Measurements from ENCODE around the gene SSC5D. TPM values are rescaled to one million over a fixed set of nuclear protein-coding genes. Genes with fewer than 3 reads are reported as not detected.
A peak's percentile ranks its signal among the peaks of the same experiment; 100 is the strongest.

SSC5D gene
- total RNA-seq, 1 experiment from 2014 or later: 1.4 TPM

DNA sequence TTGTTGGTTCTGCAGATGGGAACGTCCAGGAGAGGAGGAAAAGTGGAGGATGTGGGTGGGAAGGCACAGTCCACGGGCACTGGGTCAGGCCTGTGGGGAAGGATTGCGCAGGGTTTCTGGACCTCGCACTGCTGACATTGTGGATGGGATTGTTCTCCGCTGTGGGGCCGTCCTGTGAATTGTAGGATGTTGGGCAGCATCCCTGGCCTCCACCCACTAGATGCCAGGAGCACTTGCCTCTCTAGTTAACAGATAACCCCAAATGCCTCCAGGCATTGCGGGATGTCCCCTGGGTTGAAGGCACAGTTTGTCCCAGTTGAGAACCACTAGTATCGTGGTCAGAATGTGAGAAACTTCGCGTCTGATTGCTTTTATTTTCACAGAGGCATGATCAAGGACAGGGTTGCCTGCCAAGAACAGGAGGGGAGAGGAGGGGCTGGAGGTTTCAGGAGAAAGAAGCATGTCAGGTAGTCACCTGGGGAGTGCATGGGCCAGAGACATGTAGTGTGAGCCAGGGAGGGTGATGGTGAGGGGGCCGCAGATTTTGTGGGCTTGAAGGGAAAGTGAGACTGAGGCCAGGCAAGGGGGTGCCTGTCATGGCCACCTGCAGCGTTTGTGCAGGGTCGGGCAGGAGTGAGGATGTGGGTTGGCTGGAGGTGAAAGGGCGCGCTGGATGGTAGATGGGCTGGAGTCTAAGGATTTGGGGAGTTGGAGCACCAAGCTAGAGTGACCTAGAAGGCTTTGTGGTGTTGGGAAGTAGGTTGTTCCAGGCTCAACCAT is 8.6 kb upstream of the SSC5D start:
- no peaks in the 10 kb centered on the region for H3K27me3 ChIP-seq
- H3K36me3 ChIP-seq: peaks cover 21% of the 10 kb centered on the region
- H3K4me3 ChIP-seq: no peak overlapping the region
- no peaks in the 10 kb centered on the region for H3K9me3 ChIP-seq
- no peak for DNase-seq

DNA sequence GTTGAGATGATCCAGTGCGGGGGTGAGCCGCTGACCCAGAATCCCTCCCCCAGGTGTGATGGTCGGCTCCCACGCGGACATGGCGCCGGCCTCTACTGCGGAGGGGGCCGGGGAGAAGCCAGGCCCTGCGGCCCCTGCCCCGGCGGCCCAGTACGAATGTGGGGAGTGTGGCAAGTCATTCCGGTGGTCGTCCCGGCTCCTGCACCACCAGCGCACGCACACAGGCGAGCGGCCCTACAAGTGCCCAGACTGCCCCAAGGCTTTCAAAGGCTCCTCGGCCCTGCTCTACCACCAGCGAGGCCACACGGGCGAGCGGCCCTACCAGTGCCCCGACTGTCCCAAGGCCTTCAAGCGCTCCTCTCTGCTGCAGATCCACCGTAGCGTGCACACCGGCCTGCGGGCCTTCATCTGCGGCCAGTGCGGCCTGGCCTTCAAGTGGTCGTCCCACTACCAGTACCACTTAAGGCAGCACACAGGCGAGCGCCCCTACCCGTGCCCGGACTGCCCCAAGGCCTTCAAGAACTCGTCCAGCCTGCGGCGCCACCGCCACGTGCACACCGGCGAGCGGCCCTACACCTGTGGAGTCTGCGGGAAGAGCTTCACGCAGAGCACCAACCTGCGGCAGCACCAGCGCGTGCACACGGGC is 7.0 kb upstream of the SSC5D start:
- H3K27me3 ChIP-seq: no peaks in the 10 kb centered on the region
- no peak overlapping the region for H3K4me3 ChIP-seq
- no peaks in the 10 kb centered on the region for H3K9me3 ChIP-seq
- peaks cover 26% of the 10 kb centered on the region for H3K36me3 ChIP-seq
- no peak for DNase-seq

DNA sequence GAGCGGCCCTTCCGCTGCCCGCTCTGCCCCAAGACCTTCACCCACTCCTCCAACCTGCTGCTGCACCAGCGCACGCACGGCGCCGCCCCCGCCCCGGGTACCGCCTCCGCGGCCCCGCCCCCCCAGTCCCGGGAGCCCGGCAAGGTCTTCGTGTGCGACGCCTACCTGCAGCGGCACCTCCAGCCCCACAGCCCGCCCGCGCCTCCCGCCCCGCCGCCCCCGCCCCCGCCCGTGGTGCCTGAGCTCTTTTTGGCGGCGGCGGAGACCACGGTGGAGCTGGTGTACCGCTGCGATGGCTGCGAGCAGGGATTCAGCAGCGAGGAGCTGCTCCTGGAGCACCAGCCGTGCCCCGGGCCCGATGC is 6.5 kb upstream of the SSC5D start:
- DNase-seq: no peak
- Histone ChIP-seq H3K9me3 (no peaks in the 10 kb centered on the region), H3K36me3 (peaks cover 26% of the 10 kb centered on the region), H3K27me3 (no peaks in the 10 kb centered on the region), H3K4me3 (no peak overlapping the region)

DNA sequence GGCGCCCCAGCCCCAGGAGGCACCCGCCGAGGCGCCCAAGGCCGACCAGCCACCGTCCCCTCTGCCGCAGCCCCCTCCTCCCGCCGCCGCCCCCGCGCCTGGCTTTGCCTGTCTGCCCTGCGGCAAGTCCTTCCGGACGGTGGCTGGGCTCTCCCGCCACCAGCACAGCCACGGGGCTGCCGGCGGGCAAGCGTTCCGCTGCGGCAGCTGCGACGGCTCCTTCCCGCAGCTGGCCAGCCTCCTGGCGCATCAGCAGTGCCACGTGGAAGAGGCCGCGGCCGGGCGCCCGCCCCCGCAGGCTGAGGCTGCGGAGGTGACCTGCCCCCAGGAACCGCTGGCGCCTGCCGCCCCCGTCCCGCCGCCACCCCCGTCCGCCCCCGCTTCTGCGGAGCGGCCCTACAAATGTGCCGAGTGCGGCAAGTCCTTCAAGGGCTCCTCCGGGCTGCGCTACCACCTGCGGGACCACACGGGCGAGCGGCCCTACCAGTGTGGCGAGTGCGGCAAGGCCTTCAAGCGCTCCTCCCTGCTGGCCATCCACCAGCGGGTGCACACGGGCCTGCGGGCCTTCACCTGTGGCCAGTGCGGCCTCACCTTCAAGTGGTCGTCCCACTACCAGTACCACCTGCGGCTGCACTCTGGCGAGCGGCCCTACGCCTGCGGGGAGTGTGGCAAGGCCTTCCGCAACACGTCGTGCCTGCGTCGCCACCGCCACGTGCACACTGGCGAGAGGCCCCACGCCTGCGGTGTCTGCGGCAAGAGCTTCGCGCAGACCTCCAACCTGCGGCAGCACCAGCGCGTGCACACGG is 5.9 kb upstream of the SSC5D start:
- no peak for DNase-seq
- H3K9me3 ChIP-seq: no peaks in the 10 kb centered on the region
- no peak overlapping the region for H3K4me3 ChIP-seq

GRCh38 chr19:55482967-55483705 is 5.1 kb upstream of the SSC5D start:
- Histone ChIP-seq H3K27me3 (no peaks in the 10 kb centered on the region), H3K9me3 (no peaks in the 10 kb centered on the region), H3K4me3 (no peak overlapping the region), H3K36me3 (peaks cover 20% of the 10 kb centered on the region)
- DNase-seq: no peak

More for the DNA sequence above, 5.9 kb upstream of the SSC5D start:
- Histone ChIP-seq H3K27me3 (no peaks in the 10 kb centered on the region), H3K36me3 (peaks cover 26% of the 10 kb centered on the region)

DNA sequence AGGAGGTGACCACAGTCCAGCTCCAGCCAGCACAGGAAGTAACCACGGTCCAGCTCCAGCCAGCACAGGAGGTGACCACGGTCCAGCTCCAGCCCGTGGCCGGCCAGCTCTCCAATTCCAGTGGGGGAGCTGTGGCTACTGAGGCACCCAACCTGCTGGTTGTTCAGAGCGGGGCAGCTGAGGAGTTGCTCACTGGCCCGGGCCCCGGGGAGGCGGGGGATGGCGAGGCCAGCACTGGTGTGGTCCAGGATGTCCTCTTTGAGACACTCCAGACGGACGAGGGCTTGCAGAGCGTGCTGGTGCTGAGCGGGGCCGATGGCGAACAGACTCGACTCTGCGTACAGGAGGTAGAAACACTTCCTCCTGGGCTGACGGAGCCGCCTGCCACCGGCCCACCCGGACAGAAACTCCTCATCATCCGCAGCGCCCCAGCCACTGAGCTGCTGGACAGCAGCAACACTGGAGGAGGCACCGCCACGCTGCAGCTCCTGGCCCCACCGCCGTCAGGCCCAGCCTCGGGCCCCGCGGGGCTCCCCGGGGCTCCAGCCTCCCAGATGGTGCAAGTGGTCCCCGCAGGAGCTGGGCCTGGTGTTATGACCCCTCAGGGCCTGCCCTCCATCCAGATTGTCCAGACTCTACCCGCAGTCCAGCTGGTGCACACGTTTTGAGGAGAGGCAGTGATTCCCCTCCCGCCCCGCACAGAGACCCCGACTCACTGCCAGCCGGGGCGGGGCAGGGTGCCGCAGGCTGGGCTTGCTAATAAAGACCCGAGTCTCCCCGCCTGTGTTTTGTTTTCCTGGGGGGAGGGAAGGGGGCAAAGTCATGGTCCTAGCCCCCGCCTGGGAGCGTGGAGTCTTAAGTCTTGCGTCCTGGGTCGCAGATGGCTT is 4.3 kb upstream of the SSC5D start:
- Histone ChIP-seq H3K4me3 (peak overlapping the region; percentile 60), H3K27me3 (no peaks in the 10 kb centered on the region), H3K9me3 (no peaks in the 10 kb centered on the region), H3K36me3 (peaks cover 18% of the 10 kb centered on the region)
- DNase-seq: no peak

DNA sequence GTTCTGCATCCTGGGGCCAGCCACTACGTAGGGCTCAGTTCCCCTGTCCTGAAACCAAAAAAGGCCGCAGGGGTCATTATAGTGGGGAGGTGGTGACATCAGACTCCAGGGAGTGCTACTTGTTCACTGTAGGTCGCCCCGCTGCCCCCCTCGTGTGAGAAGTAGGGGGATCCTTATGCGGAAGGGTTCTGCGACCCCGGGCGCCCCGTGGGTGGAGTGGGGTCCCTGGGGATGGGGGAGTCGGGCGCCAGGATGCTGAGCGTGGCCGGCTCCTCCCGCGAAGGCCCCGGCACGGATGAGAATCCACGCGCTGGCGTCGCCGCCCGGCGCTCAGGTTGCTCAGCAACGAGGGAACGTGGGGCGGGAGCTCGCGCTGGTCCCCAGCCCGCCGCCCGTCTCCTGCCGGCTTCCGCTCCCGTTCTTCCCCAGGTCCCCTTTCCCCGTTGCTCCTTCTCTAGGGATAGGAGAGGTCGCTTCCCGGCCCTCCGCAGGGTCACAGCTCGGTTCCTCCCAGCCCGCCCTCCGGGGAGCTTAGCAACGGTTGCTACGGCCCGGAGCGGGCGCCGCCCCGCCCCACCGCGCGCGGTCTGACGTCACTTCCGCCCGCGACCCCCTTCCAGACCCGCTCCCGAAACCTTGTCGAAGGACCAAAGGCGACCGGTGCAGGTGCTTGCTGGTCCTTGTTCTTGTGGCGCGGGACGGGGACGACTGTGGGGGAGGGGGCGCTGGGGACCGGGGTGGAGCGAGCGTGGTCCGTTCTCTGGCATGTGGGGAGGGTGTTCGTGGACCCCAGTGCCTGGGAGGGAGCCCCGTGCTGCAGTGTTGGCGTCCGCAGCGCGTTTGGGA is 3.4 kb upstream of the SSC5D start, which contains the start of gene NAT14:
Gene NAT14 (plus strand): TSS at position 596 of the 846 bp plus-strand sequence. CDS start 521 bp downstream, outside the sequence.
- no peaks in the 10 kb centered on the region for H3K27me3 ChIP-seq
- H3K4me3 ChIP-seq: peak within 1 kb of the TSS; percentile 60
- no peaks in the 10 kb centered on the region for H3K9me3 ChIP-seq
- H3K36me3 ChIP-seq: peaks cover 18% of the 10 kb centered on the region
- DNase-seq: peak; percentile 74

DNA sequence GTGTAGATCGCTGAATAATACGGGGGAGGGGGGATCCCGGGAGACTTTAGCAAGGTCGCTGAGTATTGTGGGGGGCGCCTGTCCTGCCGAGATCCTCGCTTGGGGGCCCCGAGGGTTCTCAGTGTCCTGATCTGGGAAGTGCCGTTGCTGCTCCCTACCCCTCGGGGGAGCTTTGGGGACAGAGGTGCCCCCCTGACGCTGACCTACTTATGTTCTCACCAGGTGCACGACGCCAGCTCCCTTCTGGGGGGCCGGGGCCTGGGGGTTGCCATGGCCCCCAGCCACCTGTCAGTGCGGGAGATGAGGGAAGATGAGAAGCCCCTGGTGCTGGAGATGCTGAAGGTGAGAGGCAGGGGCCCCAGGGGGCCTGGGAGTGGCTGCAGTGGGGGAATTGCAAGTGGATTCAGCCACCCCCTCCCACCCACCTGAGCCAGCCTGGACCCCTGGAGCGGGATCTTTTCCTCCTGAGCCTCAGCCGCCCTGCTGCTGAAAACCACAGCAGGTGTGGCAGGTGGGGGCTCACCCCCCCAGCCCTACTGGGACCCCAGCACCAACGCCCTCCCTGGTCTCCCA is 2.7 kb upstream of the SSC5D start:
- Histone ChIP-seq H3K4me3 (peak overlapping the region; percentile 60), H3K36me3 (peaks cover 18% of the 10 kb centered on the region), H3K9me3 (no peaks in the 10 kb centered on the region), H3K27me3 (no peaks in the 10 kb centered on the region)
- DNase-seq: no peak

GRCh38 chr19:55486043-55486970 is 1.9 kb upstream of the SSC5D start:
- H3K36me3 ChIP-seq: peaks cover 18% of the 10 kb centered on the region
- DNase-seq: no peak
- no peaks in the 10 kb centered on the region for H3K9me3 ChIP-seq
- H3K27me3 ChIP-seq: no peaks in the 10 kb centered on the region
- peak overlapping the region; percentile 60 for H3K4me3 ChIP-seq

DNA sequence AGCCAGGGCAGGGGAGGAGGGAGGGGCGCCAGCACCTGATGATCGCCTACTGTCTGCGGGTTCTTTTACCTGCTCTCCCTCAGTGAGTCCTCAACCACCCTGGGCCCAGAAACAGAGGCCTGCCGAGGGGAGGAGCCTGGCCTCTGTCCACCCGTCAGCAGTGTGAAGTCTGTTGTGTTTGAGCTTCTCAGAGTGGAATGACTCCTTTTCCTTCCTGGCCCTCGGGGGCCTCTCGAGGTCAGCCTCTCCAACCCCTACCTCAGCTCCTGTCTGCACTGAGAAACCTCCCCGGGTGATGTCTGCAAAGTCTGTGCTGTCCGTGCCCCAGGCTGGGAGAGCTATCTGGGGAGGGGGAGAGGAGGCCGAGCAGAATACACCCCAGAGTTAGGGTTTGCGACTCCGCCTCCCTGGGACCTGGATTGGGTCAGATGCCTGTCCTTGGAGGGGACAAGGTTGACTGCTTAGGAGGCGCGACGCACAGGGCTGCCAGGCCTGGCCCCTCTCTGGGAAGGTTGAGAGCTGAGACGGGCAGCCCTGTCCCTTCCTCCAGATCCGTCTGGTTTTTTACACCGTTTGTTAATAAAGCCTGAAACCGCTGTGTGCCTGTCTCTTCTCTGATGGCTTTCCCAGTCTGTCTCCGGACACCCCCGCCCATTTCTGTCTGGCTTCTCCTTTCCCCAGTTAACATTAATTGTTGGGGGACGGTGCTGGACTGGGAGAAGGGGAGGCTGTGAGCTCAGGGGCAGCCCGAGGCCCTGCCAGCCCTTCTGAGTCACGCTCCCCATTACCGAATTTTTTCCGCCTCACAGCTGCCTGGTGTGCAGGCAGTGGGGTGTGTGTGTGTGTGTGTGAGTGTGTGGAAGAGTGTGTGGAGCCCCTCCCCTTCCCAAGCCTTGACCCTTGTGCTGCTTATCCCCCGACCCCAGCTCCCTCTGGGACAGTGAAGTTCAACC is 989 bp upstream of the SSC5D start:
- H3K36me3 ChIP-seq: peaks cover 18% of the 10 kb centered on the region
- DNase-seq: peak; percentile 99
- H3K9me3 ChIP-seq: no peaks in the 10 kb centered on the region
- peak overlapping the region; percentile 12; the same call in 1 of the 2 replicates for H3K4me3 ChIP-seq
- no peaks in the 10 kb centered on the region for H3K27me3 ChIP-seq

GRCh38 chr19:55488986-55489710 is 912 bp downstream of the SSC5D start:
- no peaks in the 10 kb centered on the region for H3K9me3 ChIP-seq
- peaks cover 7% of the 10 kb centered on the region for H3K36me3 ChIP-seq
- no peak for DNase-seq
- no peaks in the 10 kb centered on the region for H3K27me3 ChIP-seq
- H3K4me3 ChIP-seq: no peak overlapping the region

DNA sequence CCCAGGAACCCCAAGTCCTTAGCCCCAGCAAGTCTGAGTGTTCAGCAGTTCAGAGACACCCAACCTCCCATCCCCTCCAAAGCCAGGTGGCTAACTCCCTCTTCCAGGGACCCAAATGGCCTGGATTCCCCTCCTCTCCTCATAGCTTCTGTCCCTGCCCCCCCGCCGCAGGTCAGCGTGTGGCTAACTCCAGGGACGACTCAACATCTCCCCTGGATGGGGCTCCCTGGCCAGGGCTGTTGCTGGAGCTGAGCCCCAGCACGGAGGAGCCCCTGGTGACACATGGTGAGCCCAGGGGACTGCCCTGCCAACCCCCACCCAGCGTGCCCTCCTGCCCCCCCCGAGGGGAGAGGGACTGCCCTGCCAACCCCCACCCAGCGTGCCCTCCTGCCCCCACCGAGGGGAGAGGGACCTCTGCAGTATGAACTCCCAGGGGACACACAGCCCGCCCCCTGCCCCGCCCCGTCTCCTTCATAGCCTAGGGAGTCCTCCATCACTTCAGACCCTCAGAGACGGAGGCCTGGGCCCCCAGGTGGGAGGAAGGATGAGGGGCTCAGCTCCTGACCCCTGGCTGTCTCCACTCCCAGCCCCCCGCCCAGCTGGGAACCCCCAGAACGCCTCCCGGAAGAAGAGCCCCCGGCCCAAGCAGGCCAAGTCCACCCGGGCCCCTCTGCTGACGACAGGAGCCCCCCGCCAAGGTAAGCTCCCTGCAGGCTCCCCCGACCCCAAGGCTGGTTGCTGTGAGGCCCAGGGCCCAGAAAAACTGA is 1.7 kb downstream of the SSC5D start:
- H3K27me3 ChIP-seq: no peaks in the 10 kb centered on the region
- no peaks in the 10 kb centered on the region for H3K9me3 ChIP-seq
- H3K4me3 ChIP-seq: no peak overlapping the region
- H3K36me3 ChIP-seq: peaks cover 5% of the 10 kb centered on the region; the same call in 1 of the 2 replicates
- peak; percentile 42 for DNase-seq
